HG02623 (cell line): ENCODE results near the gene SHROOM4.
A peak's percentile ranks its signal among the peaks of the same experiment; 100 is the strongest.

Experiments
- ATAC-seq: cut with Tn5 transposase; IDR thresholded peaks from one replicate; pipeline ENCODE4 v1.9.1; 2021; ENCODE audit warnings: moderate library complexity; ENCODE audit not compliant: unreplicated experiment

SHROOM4 gene

GRCh38 chrX:50622751-50623150, 191.2 kb downstream of the SHROOM4 start:
- no peak for ATAC-seq

DNA sequence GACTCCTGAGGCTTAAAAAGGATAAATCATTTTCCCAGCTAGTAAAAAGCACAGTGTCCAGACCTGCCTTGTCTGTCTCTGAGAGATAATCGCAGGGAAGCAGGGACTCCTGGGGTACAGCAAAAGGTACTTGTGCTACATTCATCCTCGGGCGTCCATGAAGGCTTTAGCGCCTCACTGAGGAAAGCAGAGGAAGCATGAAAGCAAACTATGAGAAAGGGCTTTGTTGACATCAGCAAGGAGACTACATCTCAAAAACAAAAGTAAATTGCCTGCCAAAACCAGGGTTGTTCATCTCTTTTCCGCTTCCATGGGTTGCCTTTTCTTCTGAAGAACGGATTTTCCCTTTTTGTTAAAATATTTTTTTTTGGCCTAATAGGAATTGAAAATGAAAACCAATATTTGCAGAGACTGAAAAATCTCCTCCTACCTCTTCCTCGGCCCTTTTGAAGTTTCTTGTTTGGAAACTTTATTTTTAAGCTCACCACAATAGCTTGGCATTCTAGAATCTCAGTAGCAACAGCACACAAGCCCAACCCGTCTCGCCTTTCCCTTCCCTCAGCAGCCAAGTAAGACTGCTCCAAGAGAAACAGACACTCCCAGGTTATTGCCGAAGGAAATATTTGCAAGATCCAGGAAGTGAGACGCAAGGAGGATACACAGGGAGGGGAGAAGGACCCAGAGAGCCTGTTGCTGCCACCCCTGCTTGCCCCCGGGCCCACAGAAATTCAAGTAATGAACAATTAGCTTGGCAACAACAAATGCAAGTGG, 195.0 kb downstream of the SHROOM4 start:
- ATAC-seq = no peak

DNA sequence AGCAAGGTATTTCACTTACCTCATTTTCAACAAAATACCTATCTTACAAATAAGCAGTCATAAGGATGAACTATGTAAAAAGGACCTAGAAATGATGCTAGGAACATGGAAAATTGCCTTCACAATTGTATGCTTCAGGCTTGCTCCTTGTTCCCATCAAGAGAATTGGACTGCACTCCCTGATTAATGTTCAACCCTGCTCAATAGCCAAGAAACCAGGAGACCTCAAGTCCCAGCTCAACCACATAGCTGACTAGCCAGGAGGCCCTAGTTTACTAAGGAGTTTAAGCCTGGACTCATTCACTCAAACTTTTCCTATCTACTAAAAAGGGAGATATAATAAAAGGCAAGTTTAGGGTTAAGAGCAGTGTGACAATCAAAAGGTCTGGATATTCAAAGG, 196.8 kb downstream of the SHROOM4 start:
- ATAC-seq = no peak

GRCh38 chrX:50615570-50616158, 198.3 kb downstream of the SHROOM4 start:
- no peak for ATAC-seq

- ATAC-seq = no peak
Measured at GRCh38 chrX:50614460-50614859, 199.5 kb downstream of the SHROOM4 start.

GRCh38 chrX:50613846-50614245, 200.1 kb downstream of the SHROOM4 start:
- ATAC-seq = no peak

GRCh38 chrX:50609796-50610195, 204.2 kb downstream of the SHROOM4 start:
- ATAC-seq = no peak

- ATAC-seq = no peak
Measured at GRCh38 chrX:50606300-50606950, 207.6 kb downstream of the SHROOM4 start.

- ATAC-seq = no peak
Measured at GRCh38 chrX:50596056-50596455, 217.9 kb downstream of the SHROOM4 start.

- no peak for ATAC-seq
Measured at GRCh38 chrX:50594788-50595187, 219.2 kb downstream of the SHROOM4 start.

DNA sequence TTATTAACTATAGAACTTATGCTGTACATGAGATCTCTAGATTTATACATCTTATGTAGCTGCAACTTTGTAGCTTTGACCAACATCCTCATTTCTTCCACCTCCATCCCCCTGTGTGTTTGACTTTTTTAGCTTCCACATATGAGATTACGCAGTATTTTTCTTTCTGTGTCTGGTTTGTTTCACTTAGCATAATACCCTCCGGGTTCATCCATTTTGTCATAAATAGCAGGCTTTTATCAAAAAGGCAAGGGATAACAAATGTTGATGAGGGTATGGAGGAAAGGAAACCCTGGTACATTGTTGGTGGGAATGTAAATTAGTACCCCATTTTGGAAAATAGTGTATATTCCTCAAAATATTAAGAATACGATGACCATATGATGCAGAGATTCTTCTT, 227.0 kb downstream of the SHROOM4 start:
- ATAC-seq = no peak

DNA sequence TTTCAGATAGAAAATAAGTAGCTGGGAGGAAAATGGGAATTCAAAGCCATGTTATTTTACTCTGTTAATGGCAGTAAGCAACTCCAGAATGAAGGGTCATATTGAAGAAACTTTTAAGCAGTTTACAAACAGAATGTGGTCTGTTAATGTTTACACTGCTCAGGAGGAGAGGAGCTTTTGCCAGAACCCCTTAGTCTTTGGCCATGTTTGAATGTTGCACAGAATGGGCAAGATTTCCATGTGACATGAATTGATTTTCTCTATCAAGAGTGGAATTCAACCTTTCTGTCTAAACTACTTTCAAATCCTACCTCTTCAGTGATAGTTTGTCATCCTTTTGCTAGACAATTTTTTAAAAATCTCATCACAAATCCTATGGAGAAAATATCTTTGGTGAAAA, 227.6 kb downstream of the SHROOM4 start:
- no peak for ATAC-seq

DNA sequence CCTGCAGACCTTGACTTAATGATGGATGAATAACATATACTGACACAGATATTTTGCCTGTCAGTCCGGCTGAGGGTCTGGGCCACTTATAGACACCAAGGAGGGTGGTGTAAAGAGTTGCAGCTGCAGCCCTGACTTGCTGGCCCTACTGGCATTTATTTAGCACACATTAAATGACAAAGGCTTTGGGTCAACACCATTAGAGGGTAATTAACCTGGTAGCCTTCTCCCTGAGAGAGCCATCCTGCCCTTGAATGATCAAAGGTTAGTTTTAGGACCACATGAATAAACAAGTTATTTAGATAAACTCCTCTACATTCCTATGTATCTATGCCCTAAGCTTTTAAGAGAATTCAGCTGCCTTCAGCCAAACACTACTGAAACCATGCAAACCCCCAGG, 232.6 kb downstream of the SHROOM4 start:
- ATAC-seq = no peak

- ATAC-seq = peak; percentile 77
Measured at GRCh38 chrX:50579955-50580354, 234.0 kb downstream of the SHROOM4 start.

GRCh38 chrX:50577326-50577725, 236.7 kb downstream of the SHROOM4 start:
- ATAC-seq = no peak

- no peak for ATAC-seq
Measured at GRCh38 chrX:50567636-50568035, 246.4 kb downstream of the SHROOM4 start.

- ATAC-seq = no peak
Measured at GRCh38 chrX:50565718-50566117, 248.3 kb downstream of the SHROOM4 start.
